OCI-LY7 (cell line): ENCODE results near the gene TSPAN1. TPM values are rescaled to one million over a fixed set of nuclear protein-coding genes. Genes with fewer than 3 reads are reported as not detected.

Experiments
- BruUV-seq: library from RNA; stranded (reverse); fragments of 400-500 nt; replicated peaks from 2 replicates; lab custom pipeline; 2021; lab: Mats Ljungman, UMichigan
- CTCF ChIA-PET: fragments of 300-600 bp; sonication (Branson Sonifier 250); formaldehyde crosslinking; loops from one replicate; lab custom pipeline; 2022; ENCODE audit warnings: antibody characterized with exemption; ENCODE audit not compliant: unreplicated experiment; lab: Charles Lee
- POLR2A ChIA-PET: fragments of 300-600 bp; sonication (Branson Sonifier 250); formaldehyde crosslinking; loops from one replicate; lab custom pipeline; 2022; ENCODE audit warnings: antibody characterized with exemption; lab: Charles Lee
- DNase-seq: peaks from one replicate; pipeline ENCODE4 v3.0.0-alpha.2; 2015; ENCODE audit warnings: low spot score
- H2AFZ ChIP-seq: fragments of 200-600 bp; sonication (generic), shearing (Covaris generic); 2 replicates; pipeline ENCODE4 v1.6.1; 2014; ENCODE audit warnings: mild to moderate bottlenecking, antibody characterized with exemption, low read length, moderate library complexity
- H3K27ac ChIP-seq: fragments of 200-600 bp; sonication (generic); 2 replicates; pipeline ENCODE4 v1.5.1; 2014; ENCODE audit warnings: mixed run types, low read depth, mild to moderate bottlenecking, moderate library complexity, low read length, inconsistent platforms; ENCODE audit not compliant: poor library complexity, severe bottlenecking
- H3K36me3 ChIP-seq: fragments of 200-600 bp; sonication (generic); 2 replicates; pipeline ENCODE4 v1.6.1; 2014; ENCODE audit warnings: mild to moderate bottlenecking, antibody characterized with exemption, low read length, moderate library complexity, mixed read lengths; ENCODE audit not compliant: insufficient read depth
- H3K4me1 ChIP-seq: fragments of 200-600 bp; sonication (generic); 2 replicates; pipeline ENCODE4 v1.5.1; 2014; ENCODE audit warnings: mild to moderate bottlenecking, low read length; ENCODE audit not compliant: insufficient read depth, poor library complexity, severe bottlenecking
- H3K4me2 ChIP-seq: fragments of 200-600 bp; sonication (generic); 2 replicates; pipeline ENCODE4 v1.6.1; 2014; ENCODE audit warnings: mild to moderate bottlenecking, low read length
- H3K4me3 ChIP-seq: fragments of 200-600 bp; sonication (generic); 2 replicates; pipeline ENCODE4 v1.5.1; 2014; ENCODE audit warnings: mild to moderate bottlenecking, low read depth, low read length; ENCODE audit not compliant: poor library complexity, severe bottlenecking
- H3K79me2 ChIP-seq: fragments of 200-600 bp; sonication (generic); 2 replicates; pipeline ENCODE4 v1.6.1; 2016; ENCODE audit warnings: low read depth, mild to moderate bottlenecking, low read length, moderate library complexity, mixed read lengths; ENCODE audit not compliant: insufficient read depth
- H3K9me2 ChIP-seq: fragments of 200-600 bp; sonication (generic); 2 replicates; pipeline ENCODE4 v1.6.1; 2016; ENCODE audit warnings: mild to moderate bottlenecking, low read length, mixed read lengths; ENCODE audit not compliant: insufficient read depth
- H3K9me3 ChIP-seq: fragments of 200-600 bp; sonication (generic); 2 replicates; pipeline ENCODE4 v1.6.1; 2014; ENCODE audit warnings: mild to moderate bottlenecking, mixed run types, low read length, mixed read lengths
- H4K20me1 ChIP-seq: fragments of 200-600 bp; sonication (generic); 2 replicates; pipeline ENCODE4 v1.6.1; 2014; ENCODE audit warnings: mild to moderate bottlenecking, antibody characterized with exemption, low read length, moderate library complexity, mixed read lengths; ENCODE audit not compliant: insufficient read depth
- CTCF ChIP-seq: fragments of 200-600 bp; sonication (generic); conservative IDR thresholded peaks from 2 replicates; pipeline ENCODE4 v1.5.1; 2014; ENCODE audit warnings: mild to moderate bottlenecking, antibody characterized with exemption, low read length, moderate library complexity, mixed read lengths
- EZH2phosphoT487 ChIP-seq: fragments of 200-600 bp; sonication (generic); IDR thresholded peaks from 2 replicates; pipeline ENCODE4 v1.6.1; 2018; ENCODE audit warnings: low read depth, borderline replicate concordance, mild to moderate bottlenecking, mixed run types, antibody characterized with exemption, low read length, moderate library complexity, mixed read lengths
- intact Hi-C: fragments of 100-400 bp; cut with micrococcal nuclease; formaldehyde crosslinking; loops from one replicate; pipeline ENCODE4 v1.10.0; 2022; ENCODE audit not compliant: unreplicated experiment
- total RNA-seq, 2 experiments: library from RNA; depleted of rRNA in 1 of 2; stranded (reverse); fragments of >200 nt in 1 of 2; shearing (Covaris generic) in 1 of 2; gene quantifications; 2 replicates each; pipeline ENCODE4 v1.2.3, GENCODE V29; 2014 to 2022

The TSPAN1 gene
- total RNA-seq, 2 experiments from 2014 or later, result not detected

DNA sequence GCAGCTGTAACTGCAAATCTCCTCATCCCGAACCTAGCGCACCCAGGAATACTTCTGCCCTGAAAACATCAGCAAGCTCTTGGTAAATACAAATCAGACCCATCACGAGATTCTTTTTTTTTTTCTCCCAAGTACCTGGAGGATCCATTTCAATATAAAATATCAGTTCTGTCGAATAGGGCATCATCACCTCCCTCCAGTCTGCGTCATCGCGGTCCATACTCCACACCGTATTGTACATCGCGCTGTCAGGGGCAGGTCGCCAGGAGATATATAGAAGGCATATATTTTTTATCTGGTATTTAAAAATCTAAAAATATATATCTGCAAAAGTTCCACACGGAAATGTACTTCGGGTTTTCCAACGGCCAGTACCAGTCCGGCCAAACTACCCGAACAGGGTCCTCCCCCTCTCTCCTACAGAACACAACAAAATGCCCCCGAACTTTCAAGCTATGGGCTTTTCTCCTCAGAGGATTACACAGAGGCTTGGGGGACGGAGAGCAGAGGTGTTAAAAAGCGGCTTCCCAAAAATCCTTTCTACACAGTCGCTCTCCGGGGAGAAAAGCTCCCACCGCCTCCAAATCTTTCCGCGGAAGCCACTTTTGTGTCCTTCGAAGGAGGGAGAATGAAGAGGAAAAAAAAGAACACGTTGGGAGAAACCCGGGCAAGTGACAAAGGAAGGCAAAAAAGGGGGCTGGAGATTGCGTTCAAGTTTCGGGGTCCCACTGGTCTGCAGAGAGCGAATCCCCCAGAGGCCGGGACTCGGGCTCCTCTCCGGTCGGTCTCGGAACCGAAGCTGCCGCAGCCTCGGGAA lies 43.0 kb upstream of the TSPAN1 start:
- no peak for TF ChIP-seq EZH2phosphoT487
- TF ChIP-seq CTCF, result no peak
- no TSS peak for BruUV-seq
- peak overlapping the region; percentile 73 for H3K27ac ChIP-seq
- peak overlapping the region; percentile 65 for H3K4me2 ChIP-seq
- CTCF ChIA-PET, result no interaction called here
- H4K20me1 ChIP-seq, result no peaks in the 10 kb centered on the region
- H3K4me1 ChIP-seq, result peaks cover 26% of the 10 kb centered on the region
- peak; percentile 54 for DNase-seq
- H3K4me3 ChIP-seq, result peak overlapping the region; percentile 95
- H3K79me2 ChIP-seq, result peaks cover 47% of the 10 kb centered on the region
- POLR2A ChIA-PET, result interaction anchor here (0.5 to 2.5 kb wide), 10 partner anchors 8 to 201 kb away, joined by 3 to 7 read pairs (median 3); no protein-coding TSS in a partner anchor
- intact Hi-C loops, result loop anchor here (2.0 kb wide), 3 partner anchors 35 to 445 kb away; partner anchors contain the start of genes GPBP1L1 and POMGNT1
- no peaks in the 10 kb centered on the region for H3K36me3 ChIP-seq
- no peaks in the 10 kb centered on the region for H3K9me3 ChIP-seq
- no peaks in the 10 kb centered on the region for H3K9me2 ChIP-seq
- peak overlapping the region; percentile 88; the same call in 1 of the 2 replicates for H2AFZ ChIP-seq

GRCh38 chr1:46132529-46133180 lies 42.2 kb upstream of the TSPAN1 start, which contains the start of gene PIK3R3:
Gene PIK3R3, minus strand, starts transcription at chr1:46132629. Its CDS starts 677 bp downstream, at chr1:46131952.
- DNase-seq, result peak; percentile 98
- peaks cover 45% of the 10 kb centered on the region for H3K79me2 ChIP-seq
- ChIA-PET CTCF (no interaction called here), POLR2A (interaction anchor here (0.5 to 2.5 kb wide), 4 partner anchors 9 to 200 kb away, joined by 3 to 7 read pairs (median 3); no protein-coding TSS in a partner anchor)
- peak within 1 kb of the TSS; percentile 88; the same call in 1 of the 2 replicates for H2AFZ ChIP-seq
- H3K36me3 ChIP-seq, result no peaks in the 10 kb centered on the region
- H3K4me1 ChIP-seq, result peaks cover 26% of the 10 kb centered on the region
- no peaks in the 10 kb centered on the region for H4K20me1 ChIP-seq
- H3K9me3 ChIP-seq, result no peaks in the 10 kb centered on the region
- peak within 1 kb of the TSS; percentile 73 for H3K27ac ChIP-seq
- intact Hi-C loops, result loop anchor here (1.0 to 2.0 kb wide), 4 partner anchors 34 to 446 kb away; partner anchors contain the start of genes GPBP1L1 and POMGNT1
- no TSS peak for BruUV-seq
- no peaks in the 10 kb centered on the region for H3K9me2 ChIP-seq
- peak within 1 kb of the TSS; percentile 95 for H3K4me3 ChIP-seq
- H3K4me2 ChIP-seq, result peak within 1 kb of the TSS; percentile 96
- TF ChIP-seq EZH2phosphoT487, result no peak
- TF ChIP-seq CTCF, result no peak
